Activated CD4-positive, alpha-beta T cell treated with anti-CD3 and anti-CD28 coated beads, Interleukin-2, amount 10 ng/mL, durations not matched to agents 7 days and 5 days (primary cell): ENCODE measurements around the gene ICAM5. TPM values are rescaled to one million over a fixed set of nuclear protein-coding genes. Genes with fewer than 3 reads are reported as not detected.
A peak's percentile ranks its signal among the peaks of the same experiment; 100 is the strongest.

Experiments
- CTCF ChIA-PET: fragments of 350-600 bp; sonication (Branson Sonifier 250); formaldehyde crosslinking; loops from one replicate; lab custom pipeline; 2021; ENCODE audit warnings: antibody characterized with exemption; lab: Charles Lee
- POLR2A ChIA-PET: fragments of 350-600 bp; sonication (Branson Sonifier 250); formaldehyde crosslinking; loops from one replicate; lab custom pipeline; 2021; ENCODE audit warnings: antibody characterized with exemption; lab: Charles Lee
- DNase-seq: peaks from one replicate; pipeline ENCODE4 v3.0.0-alpha.2; 2020
- H3K27ac Mint-ChIP-seq: one replicate; pipeline ENCODE4 v1.8.0; 2021; ENCODE audit warnings: mild to moderate bottlenecking, moderate library complexity, mixed read lengths
- H3K27me3 Mint-ChIP-seq: one replicate; pipeline ENCODE4 v1.8.0; 2021; ENCODE audit warnings: mixed read lengths
- H3K36me3 Mint-ChIP-seq: one replicate; pipeline ENCODE4 v1.8.0; 2021; ENCODE audit warnings: low read depth, mixed read lengths
- H3K4me1 Mint-ChIP-seq: one replicate; pipeline ENCODE4 v1.8.0; 2021; ENCODE audit warnings: mixed read lengths
- H3K4me3 Mint-ChIP-seq: one replicate; pipeline ENCODE4 v1.8.0; 2021; ENCODE audit warnings: mild to moderate bottlenecking, moderate library complexity, mixed read lengths
- H3K9me3 Mint-ChIP-seq: one replicate; pipeline ENCODE4 v1.8.0; 2021; ENCODE audit warnings: mixed read lengths
- total RNA-seq, 2 experiments: library from RNA; stranded (reverse); gene quantifications; one replicate each; pipeline ENCODE4 v1.2.3, GENCODE V29; 2021

Gene ICAM5
- total RNA-seq, 2 experiments from 2014 or later = 0.12 to 0.17 TPM

DNA sequence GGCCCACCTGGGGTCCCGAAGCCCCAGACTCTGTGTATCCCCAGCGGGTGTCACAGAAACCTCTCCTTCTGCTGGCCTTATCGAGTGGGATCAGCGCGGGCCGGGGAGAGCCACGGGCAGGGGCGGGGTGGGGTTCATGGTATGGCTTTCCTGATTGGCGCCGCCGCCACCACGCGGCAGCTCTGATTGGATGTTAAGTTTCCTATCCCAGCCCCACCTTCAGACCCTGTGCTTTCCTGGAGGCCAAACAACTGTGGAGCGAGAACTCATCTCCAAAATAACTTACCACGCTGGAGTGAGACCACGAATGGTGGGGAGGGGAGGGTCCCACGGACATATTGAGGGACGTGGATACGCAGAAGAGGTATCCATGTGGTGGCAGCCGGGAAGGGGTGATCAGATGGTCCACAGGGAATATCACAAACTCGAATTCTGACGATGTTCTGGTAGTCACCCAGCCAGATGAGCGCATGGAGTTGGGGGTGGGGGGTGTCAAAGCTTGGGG, 1.0 kb upstream of the ICAM5 start:
- DNase-seq = peak; percentile 28
- Mint-ChIP-seq H3K4me3 (peak overlapping the region; percentile 52), H3K27me3 (peaks cover 60% of the 10 kb centered on the region), H3K36me3 (peaks cover 29% of the 10 kb centered on the region), H3K9me3 (no peaks in the 10 kb centered on the region), H3K4me1 (peaks cover 76% of the 10 kb centered on the region), H3K27ac (peak overlapping the region; percentile 25)
- POLR2A ChIA-PET = no interaction called here
- CTCF ChIA-PET = interaction anchor here (1.0 to 5.9 kb wide), 12 partner anchors 9 to 139 kb away, joined by 3 to 66 read pairs (median 6); partner anchors contain the start of genes ICAM1 and RAVER1

DNA sequence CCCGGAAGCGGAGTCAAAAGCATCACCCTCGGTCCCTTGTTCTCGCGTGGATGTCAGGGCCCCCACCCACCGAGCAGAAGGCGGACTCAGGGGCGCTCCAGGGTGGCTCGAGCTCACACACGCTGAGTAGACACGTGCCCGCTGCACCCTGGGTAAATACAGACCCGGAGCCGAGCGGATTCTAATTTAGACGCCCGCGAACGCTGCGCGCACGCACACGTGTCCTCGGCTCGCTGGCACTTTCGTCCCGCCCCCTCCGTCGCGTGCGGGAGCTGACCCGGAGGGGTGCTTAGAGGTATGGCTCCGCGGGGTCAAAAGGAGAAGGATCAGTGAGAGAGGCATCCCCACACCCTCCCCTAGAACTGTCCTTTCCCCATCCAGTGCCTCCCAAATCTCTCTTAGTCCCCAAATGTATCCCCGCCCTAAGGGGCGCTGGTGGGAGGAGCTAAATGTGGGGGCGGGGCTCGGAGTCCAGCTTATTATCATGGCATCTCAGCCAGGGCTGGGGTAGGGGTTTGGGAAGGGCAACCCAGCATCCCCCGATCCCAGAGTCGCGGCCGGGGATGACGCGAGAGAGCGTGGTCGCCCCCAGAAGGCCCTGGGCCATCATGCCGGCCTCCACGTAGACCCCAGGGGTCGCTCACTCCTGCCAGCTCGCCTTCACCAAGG, 451 bp upstream of the ICAM5 start:
- H3K9me3 Mint-ChIP-seq = no peaks in the 10 kb centered on the region
- peak; percentile 57 for DNase-seq
- H3K27me3 Mint-ChIP-seq = peaks cover 65% of the 10 kb centered on the region
- H3K27ac Mint-ChIP-seq = peak overlapping the region; percentile 9
- H3K4me3 Mint-ChIP-seq = peak overlapping the region; percentile 52
- ChIA-PET POLR2A (interaction anchor here (0.6 kb wide), 1 partner anchor 100 kb away, joined by 4 read pairs; no protein-coding TSS in a partner anchor), CTCF (interaction anchor here (0.5 to 5.9 kb wide), 14 partner anchors 10 to 442 kb away, joined by 3 to 66 read pairs (median 6); partner anchors contain the start of genes CDC37, ICAM1 and RAVER1)
- H3K36me3 Mint-ChIP-seq = peaks cover 26% of the 10 kb centered on the region
- peaks cover 78% of the 10 kb centered on the region for H3K4me1 Mint-ChIP-seq

DNA sequence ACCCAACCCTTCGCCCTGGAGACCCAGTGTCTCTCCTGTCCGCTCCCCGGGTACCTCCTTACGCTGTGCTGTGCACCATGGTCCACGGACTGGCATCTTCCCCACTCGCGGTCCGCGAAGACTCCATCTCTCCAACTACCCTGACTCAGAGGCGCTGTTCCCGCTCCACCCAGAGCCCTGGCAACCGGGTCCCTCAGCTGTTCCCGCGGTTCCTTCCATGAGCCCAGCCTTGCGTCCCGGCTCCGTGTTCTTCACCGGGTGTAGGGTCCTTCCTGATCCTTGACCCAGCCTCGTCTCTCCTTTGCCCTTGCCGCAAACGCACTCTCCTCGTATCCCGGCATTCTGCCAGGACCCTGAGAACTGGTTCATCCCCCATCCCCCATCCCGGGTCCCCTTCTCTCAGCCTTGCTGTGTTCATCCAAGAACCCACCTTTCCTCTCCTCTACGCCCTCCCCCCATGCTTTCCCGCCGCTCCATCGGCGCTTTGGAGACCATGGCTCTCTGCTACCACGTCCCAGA, 664 bp downstream of the ICAM5 start:
- Mint-ChIP-seq H3K9me3 (no peaks in the 10 kb centered on the region), H3K4me3 (peak overlapping the region; percentile 66), H3K27me3 (peaks cover 71% of the 10 kb centered on the region), H3K27ac (peak overlapping the region; percentile 74), H3K36me3 (peaks cover 16% of the 10 kb centered on the region), H3K4me1 (peaks cover 77% of the 10 kb centered on the region)
- CTCF ChIA-PET = interaction anchor here (1.2 to 5.9 kb wide), 3 partner anchors 11 to 143 kb away, joined by 4 to 66 read pairs (median 21); partner anchors contain the start of gene ICAM1
- DNase-seq = no peak
- POLR2A ChIA-PET = no interaction called here

DNA sequence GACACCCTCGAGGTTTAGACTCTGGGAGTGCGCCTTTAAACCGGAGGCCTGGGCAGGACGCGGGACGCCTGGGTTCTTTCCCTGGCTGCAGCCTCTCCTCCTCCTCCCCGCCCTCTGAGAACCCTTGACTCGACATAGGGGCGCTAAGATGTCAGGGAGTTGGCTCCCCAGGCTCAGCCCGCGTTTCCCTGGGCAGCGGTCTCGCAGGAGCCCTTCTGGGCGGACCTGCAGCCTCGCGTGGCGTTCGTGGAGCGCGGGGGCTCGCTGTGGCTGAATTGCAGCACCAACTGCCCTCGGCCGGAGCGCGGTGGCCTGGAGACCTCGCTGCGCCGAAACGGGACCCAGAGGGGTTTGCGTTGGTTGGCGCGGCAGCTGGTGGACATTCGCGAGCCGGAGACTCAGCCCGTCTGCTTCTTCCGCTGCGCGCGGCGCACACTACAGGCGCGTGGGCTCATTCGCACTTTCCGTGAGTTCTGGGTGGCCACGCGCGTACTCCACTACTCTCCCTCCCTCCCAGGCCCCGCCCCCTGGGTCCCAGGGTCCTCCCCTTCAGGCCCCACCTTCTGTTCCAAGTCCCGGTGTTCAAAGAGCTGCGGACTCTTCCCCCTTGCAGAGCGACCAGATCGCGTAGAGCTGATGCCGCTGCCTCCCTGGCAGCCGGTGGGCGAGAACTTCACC, 1.3 kb downstream of the ICAM5 start:
- peak overlapping the region; percentile 66 for H3K4me3 Mint-ChIP-seq
- H3K36me3 Mint-ChIP-seq = peaks cover 13% of the 10 kb centered on the region
- CTCF ChIA-PET = interaction anchor here (0.6 to 5.9 kb wide), 7 partner anchors 17 to 291 kb away, joined by 3 to 66 read pairs (median 4); partner anchors contain the start of gene ICAM1
- peak overlapping the region; percentile 68 for H3K27ac Mint-ChIP-seq
- peaks cover 77% of the 10 kb centered on the region for H3K27me3 Mint-ChIP-seq
- POLR2A ChIA-PET = interaction anchor here (0.5 to 0.6 kb wide), 2 partner anchors 19 to 22 kb away, joined by 3 read pairs; no protein-coding TSS in a partner anchor
- DNase-seq = peak; percentile 46
- H3K9me3 Mint-ChIP-seq = no peaks in the 10 kb centered on the region
- peaks cover 77% of the 10 kb centered on the region for H3K4me1 Mint-ChIP-seq

DNA sequence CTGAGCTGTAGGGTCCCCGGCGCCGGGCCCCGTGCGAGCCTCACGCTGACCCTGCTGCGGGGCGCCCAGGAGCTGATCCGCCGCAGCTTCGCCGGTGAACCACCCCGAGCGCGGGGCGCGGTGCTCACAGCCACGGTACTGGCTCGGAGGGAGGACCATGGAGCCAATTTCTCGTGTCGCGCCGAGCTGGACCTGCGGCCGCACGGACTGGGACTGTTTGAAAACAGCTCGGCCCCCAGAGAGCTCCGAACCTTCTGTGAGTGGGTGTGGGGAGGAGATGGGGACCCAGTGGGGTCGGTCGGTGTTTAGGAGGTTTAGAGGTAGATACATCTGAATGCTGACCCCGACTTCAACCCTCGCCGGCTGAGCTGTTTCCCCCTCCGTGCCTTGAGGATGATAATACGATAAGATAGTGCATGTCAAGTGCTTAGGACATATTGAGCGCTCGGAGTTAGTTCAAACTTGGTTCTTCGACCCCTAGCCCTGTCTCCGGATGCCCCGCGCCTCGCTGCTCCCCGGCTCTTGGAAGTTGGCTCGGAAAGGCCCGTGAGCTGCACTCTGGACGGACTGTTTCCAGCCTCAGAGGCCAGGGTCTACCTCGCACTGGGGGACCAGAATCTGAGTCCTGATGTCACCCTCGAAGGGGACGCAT, 1.9 kb downstream of the ICAM5 start:
- H3K9me3 Mint-ChIP-seq = no peaks in the 10 kb centered on the region
- DNase-seq = no peak

DNA sequence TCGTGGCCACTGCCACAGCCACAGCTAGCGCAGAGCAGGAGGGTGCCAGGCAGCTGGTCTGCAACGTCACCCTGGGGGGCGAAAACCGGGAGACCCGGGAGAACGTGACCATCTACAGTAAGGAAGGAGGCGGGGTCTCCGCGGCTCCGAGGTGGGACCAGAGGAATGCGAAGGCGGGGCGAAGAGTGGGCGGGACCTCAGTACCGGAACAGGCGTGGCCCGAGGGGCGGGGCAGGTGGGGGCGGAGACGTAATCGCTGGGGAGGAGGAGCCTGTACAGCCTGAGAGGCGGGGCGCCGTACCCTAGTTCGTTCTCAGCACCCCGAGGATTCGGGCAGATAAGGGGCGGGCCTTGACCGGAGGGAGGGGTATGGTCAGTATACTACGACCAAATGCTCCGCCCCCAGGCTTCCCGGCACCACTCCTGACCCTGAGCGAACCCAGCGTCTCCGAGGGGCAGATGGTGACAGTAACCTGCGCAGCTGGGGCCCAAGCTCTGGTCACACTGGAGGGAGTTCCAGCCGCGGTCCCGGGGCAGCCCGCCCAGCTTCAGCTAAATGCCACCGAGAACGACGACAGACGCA, 2.5 kb downstream of the ICAM5 start:
- H3K4me3 Mint-ChIP-seq = peak overlapping the region; percentile 66
- POLR2A ChIA-PET = no interaction called here
- DNase-seq = peak; percentile 51
- CTCF ChIA-PET = interaction anchor here (0.5 to 1.7 kb wide), 9 partner anchors 15 to 99 kb away, joined by 3 to 9 read pairs (median 4); partner anchors contain the start of gene ICAM1
- H3K27ac Mint-ChIP-seq = peak overlapping the region; percentile 68
- H3K4me1 Mint-ChIP-seq = peaks cover 66% of the 10 kb centered on the region
- H3K27me3 Mint-ChIP-seq = peaks cover 80% of the 10 kb centered on the region
- H3K9me3 Mint-ChIP-seq = no peaks in the 10 kb centered on the region
- H3K36me3 Mint-ChIP-seq = peaks cover 9% of the 10 kb centered on the region

More for the DNA sequence above, 1.9 kb downstream of the ICAM5 start:
- H3K27me3 Mint-ChIP-seq = peaks cover 79% of the 10 kb centered on the region
- H3K27ac Mint-ChIP-seq = peak overlapping the region; percentile 68
- H3K4me1 Mint-ChIP-seq = peaks cover 71% of the 10 kb centered on the region
- peaks cover 9% of the 10 kb centered on the region for H3K36me3 Mint-ChIP-seq
- peak overlapping the region; percentile 66 for H3K4me3 Mint-ChIP-seq
- POLR2A ChIA-PET = interaction anchor here (0.5 to 0.6 kb wide), 2 partner anchors 19 to 22 kb away, joined by 3 read pairs; no protein-coding TSS in a partner anchor
- CTCF ChIA-PET = interaction anchor here (0.5 to 1.5 kb wide), 8 partner anchors 16 to 292 kb away, joined by 3 to 9 read pairs (median 4); no protein-coding TSS in a partner anchor

DNA sequence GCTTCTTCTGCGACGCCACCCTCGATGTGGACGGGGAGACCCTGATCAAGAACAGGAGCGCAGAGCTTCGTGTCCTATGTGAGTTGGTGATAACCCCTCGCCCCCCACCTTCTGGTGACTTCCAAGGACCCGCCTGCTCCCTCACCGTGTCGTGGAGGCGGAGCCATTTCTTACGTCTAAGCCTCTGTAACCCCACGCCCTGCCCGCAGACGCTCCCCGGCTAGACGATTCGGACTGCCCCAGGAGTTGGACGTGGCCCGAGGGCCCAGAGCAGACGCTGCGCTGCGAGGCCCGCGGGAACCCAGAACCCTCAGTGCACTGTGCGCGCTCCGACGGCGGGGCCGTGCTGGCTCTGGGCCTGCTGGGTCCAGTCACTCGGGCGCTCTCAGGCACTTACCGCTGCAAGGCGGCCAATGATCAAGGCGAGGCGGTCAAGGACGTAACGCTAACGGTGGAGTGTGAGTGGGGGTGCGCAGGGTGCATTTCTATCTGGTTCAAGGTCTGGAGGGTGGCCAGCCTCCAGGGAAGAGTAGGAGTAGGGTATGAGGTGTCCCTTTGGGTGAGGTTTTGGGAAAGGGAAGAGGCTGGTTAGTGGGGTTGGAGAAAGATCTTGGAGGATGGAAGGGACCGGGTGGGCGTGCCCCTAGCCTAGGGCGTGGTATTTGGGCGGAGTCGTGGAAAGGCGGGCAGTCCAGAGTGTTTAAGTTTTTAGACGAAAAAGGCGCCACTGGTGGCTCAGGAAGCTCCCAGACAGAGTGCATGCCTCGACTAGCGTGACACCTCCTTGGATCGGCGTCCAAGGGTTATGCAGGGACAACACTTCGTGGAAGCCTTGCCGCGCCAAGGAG, 3.3 kb downstream of the ICAM5 start:
- Mint-ChIP-seq H3K27ac (peak overlapping the region; percentile 39), H3K4me1 (peaks cover 59% of the 10 kb centered on the region), H3K4me3 (peak overlapping the region; percentile 38), H3K27me3 (peaks cover 73% of the 10 kb centered on the region), H3K36me3 (peaks cover 9% of the 10 kb centered on the region), H3K9me3 (no peaks in the 10 kb centered on the region)
- no peak for DNase-seq
- POLR2A ChIA-PET = no interaction called here
- CTCF ChIA-PET = interaction anchor here (0.5 to 1.7 kb wide), 4 partner anchors 22 to 58 kb away, joined by 4 to 7 read pairs (median 5); partner anchors contain the start of gene ICAM1

DNA sequence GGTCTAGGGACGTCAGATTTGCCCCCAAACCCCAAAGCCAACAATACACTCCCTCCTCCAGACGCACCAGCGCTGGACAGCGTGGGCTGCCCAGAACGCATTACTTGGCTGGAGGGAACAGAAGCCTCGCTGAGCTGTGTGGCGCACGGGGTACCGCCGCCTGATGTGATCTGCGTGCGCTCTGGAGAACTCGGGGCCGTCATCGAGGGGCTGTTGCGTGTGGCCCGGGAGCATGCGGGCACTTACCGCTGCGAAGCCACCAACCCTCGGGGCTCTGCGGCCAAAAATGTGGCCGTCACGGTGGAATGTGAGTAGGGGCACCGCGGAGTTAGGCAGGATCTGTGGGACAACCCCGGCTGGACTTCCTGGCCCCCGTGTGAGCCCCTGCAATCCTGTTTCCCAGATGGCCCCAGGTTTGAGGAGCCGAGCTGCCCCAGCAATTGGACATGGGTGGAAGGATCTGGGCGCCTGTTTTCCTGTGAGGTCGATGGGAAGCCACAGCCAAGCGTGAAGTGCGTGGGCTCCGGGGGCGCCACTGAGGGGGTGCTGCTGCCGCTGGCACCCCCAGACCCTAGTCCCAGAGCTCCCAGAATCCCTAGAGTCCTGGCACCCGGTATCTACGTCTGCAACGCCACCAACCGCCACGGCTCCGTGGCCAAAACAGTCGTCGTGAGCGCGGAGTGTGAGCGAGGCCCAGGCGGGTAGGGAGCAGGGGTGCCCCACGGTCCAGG, 4.0 kb downstream of the ICAM5 start:
- Mint-ChIP-seq H3K4me3 (peak overlapping the region; percentile 38), H3K36me3 (peaks cover 9% of the 10 kb centered on the region), H3K27ac (no peak overlapping the region), H3K27me3 (peaks cover 67% of the 10 kb centered on the region), H3K9me3 (no peaks in the 10 kb centered on the region), H3K4me1 (peaks cover 54% of the 10 kb centered on the region)
- ChIA-PET CTCF (interaction anchor here (1.1 to 1.7 kb wide), 2 partner anchors 23 to 35 kb away, joined by 4 to 7 read pairs; partner anchors contain the start of gene ICAM1), POLR2A (no interaction called here)
- DNase-seq = no peak

DNA sequence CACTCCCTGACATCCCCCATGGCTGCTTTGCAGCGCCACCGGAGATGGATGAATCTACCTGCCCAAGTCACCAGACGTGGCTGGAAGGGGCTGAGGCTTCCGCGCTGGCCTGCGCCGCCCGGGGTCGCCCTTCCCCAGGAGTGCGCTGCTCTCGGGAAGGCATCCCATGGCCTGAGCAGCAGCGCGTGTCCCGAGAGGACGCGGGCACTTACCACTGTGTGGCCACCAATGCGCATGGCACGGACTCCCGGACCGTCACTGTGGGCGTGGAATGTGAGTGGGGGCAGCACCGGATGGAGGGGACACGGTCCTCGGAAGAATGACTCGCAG, 4.6 kb downstream of the ICAM5 start:
- Mint-ChIP-seq H3K27me3 (peaks cover 62% of the 10 kb centered on the region), H3K36me3 (peaks cover 9% of the 10 kb centered on the region), H3K27ac (no peak overlapping the region), H3K4me1 (peaks cover 50% of the 10 kb centered on the region), H3K9me3 (no peaks in the 10 kb centered on the region), H3K4me3 (no peak overlapping the region)
- no peak for DNase-seq
- ChIA-PET POLR2A (no interaction called here), CTCF (interaction anchor here (1.1 kb wide), 1 partner anchor 35 kb away, joined by 4 read pairs; no protein-coding TSS in a partner anchor)

DNA sequence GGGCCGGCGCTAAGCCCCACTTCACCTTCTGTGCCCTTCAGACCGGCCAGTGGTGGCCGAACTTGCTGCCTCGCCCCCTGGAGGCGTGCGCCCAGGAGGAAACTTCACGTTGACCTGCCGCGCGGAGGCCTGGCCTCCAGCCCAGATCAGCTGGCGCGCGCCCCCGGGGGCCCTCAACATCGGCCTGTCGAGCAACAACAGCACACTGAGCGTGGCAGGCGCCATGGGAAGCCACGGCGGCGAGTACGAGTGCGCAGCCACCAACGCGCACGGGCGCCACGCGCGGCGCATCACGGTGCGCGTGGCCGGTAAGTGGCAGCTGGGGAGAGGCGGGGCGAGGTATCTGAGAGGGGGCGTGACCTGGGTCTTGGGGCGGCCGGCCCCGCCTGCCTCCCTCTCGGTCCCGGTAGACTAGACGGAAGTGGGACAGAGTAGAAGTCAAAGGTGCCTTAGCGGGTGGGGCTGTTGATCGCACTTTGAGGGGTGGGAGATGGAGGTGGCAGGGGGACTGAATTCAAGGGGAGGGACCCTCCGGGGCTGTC, 5.6 kb downstream of the ICAM5 start:
- Mint-ChIP-seq H3K4me1 (peaks cover 43% of the 10 kb centered on the region), H3K27ac (peak overlapping the region; percentile 83), H3K27me3 (peaks cover 61% of the 10 kb centered on the region), H3K4me3 (peak overlapping the region; percentile 68), H3K9me3 (no peaks in the 10 kb centered on the region), H3K36me3 (peaks cover 7% of the 10 kb centered on the region)
- ChIA-PET POLR2A (no interaction called here), CTCF (interaction anchor here (1.2 kb wide), 1 partner anchor 25 kb away, joined by 3 read pairs; no protein-coding TSS in a partner anchor)
- peak; percentile 72 for DNase-seq
